Adrenal gland (tissue), 12 donors: ENCODE results near the gene SLC43A1. TPM values are rescaled to one million over a fixed set of nuclear protein-coding genes. Genes with fewer than 3 reads are reported as not detected.

Source experiments
- DNase-seq, 7 donors: peaks; one replicate each; pipeline ENCODE4 v3.0.0-alpha.2; 2019 to 2020
- H3K27ac ChIP-seq, 5 donors: fragments of 200-600 bp; sonication (generic) in 4 of 5; 1 replicate in 3 of 5; 2 replicates in 2 of 5; pipeline versions ENCODE4 v1.5.1 to v1.8.0; 2016 to 2020; ENCODE audit warnings: mild to moderate bottlenecking in 1 of 5
- H3K27me3 ChIP-seq: fragments of 200-600 bp; 2 replicates; pipeline ENCODE4 v1.8.0; 2021
- H3K36me3 ChIP-seq, 2 donors: fragments of 200-600 bp; replicated peaks in 1 of 2; 1 replicate in 1 of 2; 2 replicates in 1 of 2; pipeline versions ENCODE4 v1.5.1 to v1.8.0; 2018 to 2022
- H3K4me1 ChIP-seq, 2 donors: fragments of 200-600 bp; replicated peaks in 1 of 2; 1 replicate in 1 of 2; 2 replicates in 1 of 2; pipeline versions ENCODE4 v1.5.1 to v1.8.0; 2018 to 2021
- H3K4me3 ChIP-seq, 4 donors: fragments of 200-600 bp; sonication (generic) in 3 of 4; one replicate each; pipeline ENCODE4 v1.5.1; 2016 to 2018
- H3K9me3 ChIP-seq, 3 donors: fragments of 200-600 bp; sonication (generic) in 1 of 3; replicated peaks in 1 of 3; 1 replicate in 2 of 3; 2 replicates in 1 of 3; pipeline versions ENCODE4 v1.5.1 to v1.8.0; 2016 to 2021
- CTCF ChIP-seq, 6 experiments: fragments of 450-650 bp in 4 of 6; fragments of 200-600 bp in 2 of 6; sonication (generic) in 1 of 6; IDR thresholded peaks; 1 replicate in 5 of 6; 2 replicates in 1 of 6; pipeline versions ENCODE4 v1.5.1 to v1.8.0; 2016 to 2021; ENCODE audit warnings: antibody characterized with exemption in 6 of 6, mild to moderate bottlenecking in 2 of 6, moderate library complexity in 1 of 6
- POLR2A ChIP-seq, 2 donors: fragments of 450-650 bp; IDR thresholded peaks; one replicate each; pipeline ENCODE4 v1.6.1; 2017; ENCODE audit warnings: antibody characterized with exemption in 2 of 2, mild to moderate bottlenecking in 2 of 2, moderate library complexity in 1 of 2
- WGBS, 4 donors: extraction: QIAGEN DNeasy Blood & Tissue Kit in 2 of 4; methylation state at CpG; one replicate each; pipeline versions ENCODE4 v1.1.5 to v1.1.7; 2013 to 2017; 5-methylcytosine and 5-hydroxymethylcytosine counted together
- intact Hi-C, 2 donors: fragments of 100-400 bp; cut with DNase I; formaldehyde crosslinking; loops; one replicate each; pipeline versions ENCODE4 v1.14.1 to v1.15.0; 2022 to 2023
- polyA plus RNA-seq, 3 donors: library from polyadenylated mRNA; stranded (reverse); fragments of 200-250 nt in 2 of 3; fragments of 350-450 nt in 1 of 3; fragmentation: Illumina TruSeq in 1 of 3; extraction: RNeasy Lipid Tissue Mini Kit (QIAGEN cat#74804) in 1 of 3; gene quantifications; one replicate each; pipeline ENCODE4 v1.2.3, GENCODE V29; 2013 to 2014
- total RNA-seq, 9 donors: library from RNA; depleted of rRNA in 4 of 9; stranded (reverse); fragments of >200 nt in 4 of 9; fragments of 120-200 nt in 1 of 9; fragmentation: NEBNext Ultra II Directional in 1 of 9; extraction: Animal tissue kit (Norgen Biotek cat#: 25700) in 1 of 9; gene quantifications; one replicate each; pipeline versions ENCODE4 v1.1.0 to v1.2.4, GENCODE V29; 2013 to 2023
- donor health status: healthy with polysubstance abuse.
- donor health status: Bipolar disorder and iron deficiency.
- donor health status: DM: yes; HTN: yes; CAD: no.
- donor health status: DM: no; HTN: no; CAD: no.
- donor health status: DM: no; HTN: no; CAD: no.
- donor health status: DM: yes; HTN: yes; CAD: no.

SLC43A1 gene
- total and polyA plus RNA-seq, 12 donors, result 3.8 to 32.3 (median 22.9) TPM

DNA sequence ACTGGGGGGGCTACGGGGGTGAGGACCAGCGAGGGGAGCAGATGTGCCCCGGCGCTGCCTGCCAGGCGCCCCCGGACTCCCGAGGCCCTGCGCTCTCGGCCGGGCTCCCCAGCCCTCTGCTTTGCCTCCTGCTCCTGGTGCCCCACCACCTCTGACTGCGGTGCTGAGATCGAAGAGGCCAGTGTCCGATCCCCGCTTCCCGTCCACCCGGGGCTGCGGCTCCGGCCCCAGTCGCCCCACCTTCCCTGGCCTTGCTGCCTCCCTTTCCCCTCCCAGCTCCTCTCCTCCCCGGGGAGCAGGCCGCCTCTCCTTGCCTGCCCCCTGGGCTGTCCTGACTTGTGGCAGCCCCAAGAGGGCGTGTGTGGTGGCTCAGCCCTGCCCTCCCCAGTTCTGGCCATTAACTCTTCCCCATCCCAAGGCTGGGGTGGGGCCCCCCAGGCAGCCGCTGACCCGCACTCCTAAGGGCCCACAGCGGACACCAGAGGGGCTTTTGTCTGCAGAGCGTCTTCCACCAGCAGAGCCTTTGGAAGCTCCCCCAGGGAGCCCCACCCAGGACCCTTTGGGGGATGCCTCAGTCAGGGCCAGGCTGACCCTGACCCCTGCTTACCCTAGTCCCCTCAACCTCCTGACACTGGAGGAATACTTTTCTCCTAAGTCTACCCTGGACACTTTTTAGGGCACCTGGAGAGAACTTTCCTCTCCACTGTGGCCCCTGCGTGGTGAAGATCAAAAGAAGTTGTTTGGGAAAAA is 38.6 kb downstream of the SLC43A1 start:
- peak overlapping the region in 1 of 4 donors; percentile 57 for H3K4me3 ChIP-seq
- H3K9me3 ChIP-seq, result no peaks in the 10 kb centered on the region
- no peak for TF ChIP-seq POLR2A (IDR thresholded peaks at IDR 0.05)
- TF ChIP-seq CTCF (IDR thresholded peaks at IDR 0.05), result peak in 5 of 6 experiments; percentile 23 to 51 (median 40)
- H3K36me3 ChIP-seq, result no peaks in the 10 kb centered on the region
- intact Hi-C loops, result loop anchor here in 1 of 2 donors (10.0 kb wide), 1 partner anchor 132 kb away; no protein-coding TSS in a partner anchor
- 9 to 56% (median 16%) methylated on average over 1 to 27 of the region's 27 CpGs for WGBS, 4 donors
- H3K4me1 ChIP-seq, result peaks cover 11 to 21% of the 10 kb centered on the region in 2 donors
- DNase-seq, result peak in 5 of 7 donors; percentile 37 to 61 (median 53)
- H3K27me3 ChIP-seq, result no peaks in the 10 kb centered on the region
- H3K27ac ChIP-seq, result no peak overlapping the region

GRCh38 chr11:57476047-57476756 is 39.3 kb downstream of the SLC43A1 start:
- no peak overlapping the region for H3K27ac ChIP-seq
- H3K36me3 ChIP-seq, result no peaks in the 10 kb centered on the region
- H3K9me3 ChIP-seq, result no peaks in the 10 kb centered on the region
- intact Hi-C loops, result loop anchor here in 1 of 2 donors (10.0 kb wide), 1 partner anchor 131 kb away; no protein-coding TSS in a partner anchor
- H3K4me1 ChIP-seq, result peaks cover 11 to 21% of the 10 kb centered on the region in 2 donors
- TF ChIP-seq CTCF (IDR thresholded peaks at IDR 0.05) (no peak), POLR2A (IDR thresholded peaks at IDR 0.05) (no peak)
- no peaks in the 10 kb centered on the region for H3K27me3 ChIP-seq
- peak overlapping the region in 2 of 4 donors; percentile 9 to 57 for H3K4me3 ChIP-seq
- 2 to 8% (median 5%) methylated on average over 11 to 80 of the region's 80 CpGs for WGBS, 4 donors
- DNase-seq, result peak in 5 of 7 donors; percentile 42 to 61 (median 50)

GRCh38 chr11:57475671-57476046 is 39.8 kb downstream of the SLC43A1 start:
- TF ChIP-seq POLR2A (IDR thresholded peaks at IDR 0.05) (no peak), CTCF (IDR thresholded peaks at IDR 0.05) (no peak)
- DNase-seq, result no peak
- Histone ChIP-seq H3K9me3 (no peaks in the 10 kb centered on the region), H3K36me3 (no peaks in the 10 kb centered on the region), H3K27me3 (no peaks in the 10 kb centered on the region), H3K27ac (no peak overlapping the region), H3K4me1 (peaks cover 11 to 21% of the 10 kb centered on the region in 2 donors), H3K4me3 (peak overlapping the region in 1 of 4 donors; percentile 57)
- 43 to 66% (median 62%) methylated on average over 1 to 5 of the region's 5 CpGs for WGBS, 4 donors
- intact Hi-C loops, result loop anchor here in 1 of 2 donors (10.0 kb wide), 1 partner anchor 131 kb away; no protein-coding TSS in a partner anchor

- H3K27me3 ChIP-seq, result no peaks in the 10 kb centered on the region
- intact Hi-C loops, result loop anchor here in 1 of 2 donors (10.0 kb wide), 1 partner anchor 130 kb away; no protein-coding TSS in a partner anchor
- H3K4me1 ChIP-seq, result peaks cover 11 to 21% of the 10 kb centered on the region in 2 donors
- 31 to 52% (median 37%) methylated on average over 1 of the region's 1 CpG for WGBS, 4 donors
- TF ChIP-seq CTCF (IDR thresholded peaks at IDR 0.05), result no peak
- no peak for TF ChIP-seq POLR2A (IDR thresholded peaks at IDR 0.05)
- no peaks in the 10 kb centered on the region for H3K36me3 ChIP-seq
- H3K4me3 ChIP-seq, result no peak overlapping the region
- H3K9me3 ChIP-seq, result no peaks in the 10 kb centered on the region
- DNase-seq, result no peak
- no peak overlapping the region for H3K27ac ChIP-seq
Measured at GRCh38 chr11:57475191-57475590, 40.3 kb downstream of the SLC43A1 start.
